HepG2 (cell line): Measurements from ENCODE around the gene AP2A2.

ENCODE experiments used
- BRD4 ChIP-seq: sonication (generic); formaldehyde crosslinking; IDR thresholded peaks from 2 replicates; pipeline ENCODE4 v1.4.0; 2020; ENCODE audit warnings: missing genetic modification reagents
- CTCF ChIP-seq: sonication (generic); formaldehyde crosslinking; IDR thresholded peaks from 2 replicates; pipeline ENCODE4 v1.5.0; 2020; ENCODE audit warnings: mild to moderate bottlenecking, missing genetic modification reagents, moderate library complexity
- EZH2 ChIP-seq: conservative IDR thresholded peaks from 2 replicates; pipeline ENCODE4 v1.6.1; 2012; ENCODE audit warnings: mild to moderate bottlenecking, low read depth, low read length, moderate library complexity
- TF ChIP-seq, protein P1 (sequence below): sonication (generic); formaldehyde crosslinking; IDR thresholded peaks from 2 replicates; pipeline ENCODE4 v1.4.0; 2020; ENCODE audit warnings: mild to moderate bottlenecking, missing genetic modification reagents

GRCh38 chr11:1042626-1043562 is 117.2 kb downstream of the AP2A2 start:
- TF ChIP-seq, protein P1, sequence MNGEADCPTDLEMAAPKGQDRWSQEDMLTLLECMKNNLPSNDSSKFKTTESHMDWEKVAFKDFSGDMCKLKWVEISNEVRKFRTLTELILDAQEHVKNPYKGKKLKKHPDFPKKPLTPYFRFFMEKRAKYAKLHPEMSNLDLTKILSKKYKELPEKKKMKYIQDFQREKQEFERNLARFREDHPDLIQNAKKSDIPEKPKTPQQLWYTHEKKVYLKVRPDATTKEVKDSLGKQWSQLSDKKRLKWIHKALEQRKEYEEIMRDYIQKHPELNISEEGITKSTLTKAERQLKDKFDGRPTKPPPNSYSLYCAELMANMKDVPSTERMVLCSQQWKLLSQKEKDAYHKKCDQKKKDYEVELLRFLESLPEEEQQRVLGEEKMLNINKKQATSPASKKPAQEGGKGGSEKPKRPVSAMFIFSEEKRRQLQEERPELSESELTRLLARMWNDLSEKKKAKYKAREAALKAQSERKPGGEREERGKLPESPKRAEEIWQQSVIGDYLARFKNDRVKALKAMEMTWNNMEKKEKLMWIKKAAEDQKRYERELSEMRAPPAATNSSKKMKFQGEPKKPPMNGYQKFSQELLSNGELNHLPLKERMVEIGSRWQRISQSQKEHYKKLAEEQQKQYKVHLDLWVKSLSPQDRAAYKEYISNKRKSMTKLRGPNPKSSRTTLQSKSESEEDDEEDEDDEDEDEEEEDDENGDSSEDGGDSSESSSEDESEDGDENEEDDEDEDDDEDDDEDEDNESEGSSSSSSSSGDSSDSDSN (CRISPR knock-in tag): no peak
- TF ChIP-seq CTCF (CRISPR knock-in tag): no peak
- TF ChIP-seq EZH2: no peak
- no peak for TF ChIP-seq BRD4 (CRISPR knock-in tag)
